ENCODE measurements around the gene LCT. TPM values are rescaled to one million over a fixed set of nuclear protein-coding genes. Genes with fewer than 3 reads are reported as not detected.
"Not testable (repeated sequence)": the region's sequence is repeated elsewhere in the genome, so short reads cannot be mapped to it uniquely, and the experiment has no call there.

LCT gene
- polyA plus RNA-seq (ENCODE audit: insufficient read depth in 1 of 5, insufficient read length in 5 of 5, low replicate concordance in 1 of 5): under 1 TPM; 0.05 to 0.23 (median 0.12) TPM
- long read RNA-seq, donor 1: 0 reads
- long read RNA-seq, donor 2: 0 reads
- long read RNA-seq, donor 3: 0 reads
- long read RNA-seq, donor 4: 0 reads
- long read RNA-seq, donor 5: 0 reads
- long read RNA-seq, donor 6: 0 reads
- long read RNA-seq, donor 7: 0 reads
- long read RNA-seq, donor 8: 0 reads

DNA sequence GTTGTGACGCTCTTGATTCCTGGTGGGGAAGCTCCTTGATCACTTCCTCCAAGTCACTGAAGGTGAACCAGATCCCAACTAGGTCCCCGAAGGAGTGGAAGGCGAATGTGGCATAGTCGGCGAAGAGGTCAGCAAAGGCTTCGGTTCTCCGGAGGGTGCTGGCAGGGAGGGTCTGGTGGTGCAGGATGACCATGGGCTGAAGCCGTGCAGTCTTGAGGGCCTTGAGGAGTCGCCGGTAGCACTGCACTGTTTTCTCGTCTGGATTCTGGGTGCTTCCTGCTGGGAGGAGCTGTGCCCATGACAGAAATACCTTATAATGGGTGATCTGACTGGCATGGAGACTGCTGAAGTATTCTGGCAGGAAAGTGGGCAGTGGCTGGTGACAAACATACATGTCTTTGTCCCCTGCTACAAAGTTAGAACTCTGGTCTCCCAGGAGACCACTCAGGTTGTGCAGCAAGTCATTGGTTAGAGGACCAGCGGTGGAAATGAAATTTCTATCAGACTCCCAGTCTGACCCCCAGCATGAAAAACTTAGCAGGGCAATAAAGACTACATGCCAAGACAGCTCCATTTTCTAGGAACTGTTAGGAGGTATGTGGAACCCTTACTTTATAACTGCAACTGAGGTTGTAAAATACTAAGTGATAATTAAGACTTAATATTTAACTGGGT is at the start of gene LCT:
TSS of gene LCT (minus strand) at position 589 of the 675 bp plus-strand sequence. CDS start at position 574, 15 bp downstream.
- no peak for DNase-seq

DNA sequence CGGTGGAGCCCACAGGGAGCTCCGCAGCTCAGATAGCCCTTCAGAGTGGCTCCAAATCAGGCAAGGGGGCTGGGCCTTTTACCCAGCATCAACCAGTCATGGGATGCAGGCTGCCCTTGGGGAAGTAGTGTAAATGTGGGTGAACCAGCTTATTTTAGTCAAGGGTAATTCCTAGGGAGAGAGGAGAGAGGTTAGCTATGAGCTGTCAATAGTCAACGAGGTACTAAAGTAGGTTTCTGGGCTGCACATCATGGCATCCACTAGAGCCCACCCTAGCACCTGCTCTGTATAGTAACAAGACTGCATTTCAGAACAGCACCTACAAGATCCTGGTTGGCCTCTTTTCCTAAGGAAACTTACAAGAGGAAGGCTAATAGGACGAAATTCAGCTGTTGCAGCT is 48.7 kb upstream of the LCT start:
- no peak for DNase-seq

- no peak for DNase-seq
These were observed 45.4 kb upstream of the LCT start for GRCh38 chr2:135882415-135882814.

GRCh38 chr2:135876770-135877169 is 39.8 kb upstream of the LCT start:
- not testable (repeated sequence) for DNase-seq

- DNase-seq: peak; percentile 97 to 98
These were observed 39.2 kb upstream of the LCT start, which contains the start of gene MCM6 for GRCh38 chr2:135876066-135876711. MCM6 (minus strand) TSS chr2:135876443; CDS start chr2:135876365, 78 bp downstream.

GRCh38 chr2:135875491-135876065 is 38.6 kb upstream of the LCT start:
- no peak for DNase-seq

DNA sequence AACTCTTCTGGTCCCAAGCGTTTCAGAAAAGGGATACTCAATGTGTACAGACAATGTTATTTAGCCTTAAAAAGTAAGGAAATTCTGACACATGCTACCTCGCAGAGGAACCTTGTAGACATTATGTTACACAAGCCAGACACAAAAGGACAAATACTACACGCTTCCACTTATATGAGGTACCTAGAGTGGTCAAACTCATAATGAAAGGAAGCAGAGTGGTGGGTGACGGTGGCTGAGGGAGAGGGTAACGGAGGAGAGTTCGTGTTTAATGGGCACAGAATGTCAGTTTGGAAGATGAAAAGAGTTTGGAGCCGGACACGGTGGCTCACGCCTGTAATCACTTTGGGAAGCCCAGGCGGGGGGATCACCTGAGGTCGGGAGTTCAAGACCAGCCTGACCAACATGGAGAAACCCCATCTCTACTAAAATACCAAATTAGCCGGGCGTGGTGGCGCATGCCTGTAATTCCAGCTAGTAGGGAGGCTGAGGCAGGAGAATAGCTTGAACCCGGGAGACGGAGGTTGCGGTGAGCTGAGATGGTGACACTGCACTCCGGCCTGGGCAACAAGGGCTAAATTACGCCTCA is 37.9 kb upstream of the LCT start:
- DNase-seq: no peak

GRCh38 chr2:135870571-135870970 is 33.6 kb upstream of the LCT start:
- DNase-seq: no peak

DNA sequence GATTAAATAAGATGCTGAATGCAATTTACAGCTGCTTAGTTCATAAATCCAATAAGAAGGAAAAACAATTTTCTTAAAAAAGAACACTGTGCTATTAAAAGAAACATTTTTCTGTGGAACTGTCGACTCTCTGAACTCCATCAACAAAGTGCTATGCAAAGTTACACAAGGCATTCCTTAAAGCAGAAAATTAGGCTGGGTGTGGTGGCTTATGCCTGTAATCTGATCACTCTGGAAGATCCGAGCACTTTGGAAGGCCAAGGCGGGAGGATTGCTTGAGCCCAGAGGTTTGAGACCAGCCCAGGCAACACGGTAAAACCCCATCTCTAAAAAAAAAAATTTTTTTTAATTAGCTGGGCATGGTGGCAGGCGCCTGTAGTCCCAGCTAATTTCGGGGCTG is 26.2 kb upstream of the LCT start:
- DNase-seq: no peak

DNA sequence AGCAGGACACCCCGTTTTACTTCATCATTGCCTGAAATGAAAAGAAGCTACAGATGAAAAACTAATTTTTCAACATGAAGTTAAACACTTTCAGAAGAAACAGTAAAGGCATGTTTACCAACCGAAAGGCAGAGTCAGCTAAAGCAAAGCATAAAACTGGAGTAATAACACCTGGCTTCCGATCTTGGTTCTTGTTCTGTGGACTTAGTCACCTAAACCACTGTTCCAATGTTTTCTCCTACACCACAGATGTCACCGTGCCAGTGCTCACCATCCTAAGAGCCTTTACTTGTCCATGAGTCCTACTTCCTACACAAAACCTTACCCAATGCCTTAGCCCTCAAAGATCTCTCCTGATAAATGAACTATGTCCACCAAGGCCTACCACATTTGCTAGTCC is 25.7 kb upstream of the LCT start:
- no peak for DNase-seq

DNA sequence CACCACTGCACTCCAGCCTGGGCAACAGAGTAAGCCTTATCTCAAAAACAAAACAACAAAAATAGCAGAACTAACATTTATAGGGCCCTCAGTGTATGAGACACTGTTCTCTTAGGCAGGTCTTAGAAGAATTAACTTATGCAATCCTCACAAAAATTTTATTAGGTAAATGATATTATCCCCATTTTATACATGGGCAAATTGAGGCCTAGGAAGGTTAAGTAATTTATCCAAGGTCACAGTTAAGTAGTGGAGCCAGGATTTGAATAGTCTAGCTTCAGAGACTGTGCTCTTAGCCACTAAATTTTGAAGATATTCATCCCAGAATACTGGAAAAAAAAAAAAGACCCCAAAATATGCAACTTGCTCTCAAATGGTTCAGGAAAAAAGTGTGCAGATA is 16.4 kb upstream of the LCT start:
- DNase-seq: no peak

GRCh38 chr2:135851858-135852257 is 14.9 kb upstream of the LCT start:
- DNase-seq: no peak

- DNase-seq: no peak
These were observed 14.1 kb upstream of the LCT start for GRCh38 chr2:135850892-135851668.

GRCh38 chr2:135849087-135849486 is 12.1 kb upstream of the LCT start:
- no peak for DNase-seq

- no peak for DNase-seq
These were observed 9.0 kb upstream of the LCT start for GRCh38 chr2:135845997-135846396.

- DNase-seq: no peak
These were observed 8.3 kb upstream of the LCT start for GRCh38 chr2:135845257-135845656.

GRCh38 chr2:135844301-135844895 is 7.4 kb upstream of the LCT start:
- no peak for DNase-seq

DNA sequence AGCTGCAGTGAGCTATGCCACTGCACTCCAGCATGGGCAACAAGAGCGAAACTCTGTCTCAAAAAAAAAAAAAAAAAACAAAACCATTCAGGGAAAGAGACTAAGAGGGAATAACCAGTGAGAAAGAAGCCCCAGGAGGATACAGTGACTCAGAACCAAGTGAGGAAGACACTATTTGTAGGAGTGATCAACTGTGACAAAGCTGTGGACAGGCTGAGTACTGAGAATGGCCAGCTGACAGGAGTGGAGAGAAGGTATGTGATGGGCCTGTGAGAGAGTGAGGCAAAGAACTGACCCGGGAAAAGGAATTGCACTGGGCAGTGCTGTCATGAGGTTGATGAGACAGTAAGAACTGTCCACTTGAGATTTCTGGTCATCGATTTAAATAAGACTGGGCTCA is 6.7 kb upstream of the LCT start:
- no peak for DNase-seq

GRCh38 chr2:135840601-135841000 is 3.6 kb upstream of the LCT start:
- DNase-seq: no peak

DNA sequence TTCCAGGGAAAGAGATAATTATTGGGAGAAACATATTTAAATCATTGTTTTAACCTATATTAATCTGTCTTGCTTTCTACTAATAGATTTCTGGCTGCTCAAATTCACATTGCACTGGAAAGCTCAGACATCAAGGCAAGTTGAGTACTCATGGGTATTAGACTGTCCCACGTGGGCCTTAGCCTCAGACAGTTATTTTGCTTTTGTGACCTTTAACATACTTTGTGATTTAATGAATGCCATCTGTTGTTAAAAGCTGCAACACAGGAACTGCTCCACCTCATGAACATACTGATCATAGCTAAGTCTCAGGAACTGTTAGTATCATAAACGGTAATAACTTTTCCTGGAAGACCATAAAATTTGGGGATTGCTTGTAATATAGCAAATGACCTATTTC is 2.7 kb upstream of the LCT start:
- no peak for DNase-seq

DNA sequence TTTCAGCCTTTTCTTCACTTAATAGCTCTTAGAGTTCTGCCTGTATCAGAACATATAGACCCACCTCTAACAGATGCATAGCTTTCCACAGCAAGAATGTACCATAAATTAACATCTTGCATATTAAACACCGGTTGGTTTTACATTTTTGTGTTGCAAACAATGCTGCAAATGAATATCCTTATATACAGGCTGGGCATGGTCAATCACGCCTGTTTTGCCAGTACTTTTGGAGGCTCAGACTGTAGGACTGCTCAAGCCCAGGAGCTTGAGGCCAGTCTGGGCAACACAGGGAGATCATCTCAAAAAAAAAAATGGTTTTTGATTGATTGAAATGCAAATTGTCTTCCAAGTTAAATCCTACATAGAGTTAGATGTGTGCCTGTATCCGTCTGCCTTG is 1.5 kb upstream of the LCT start:
- no peak for DNase-seq

Measured in right lung (tissue), 10 donors.